Hepatic stellate cell (primary cell): ENCODE data around the gene NFKBIB.

Experiments
- DNase-seq: peaks from one replicate; pipeline ENCODE4 v3.0.0; 2011; ENCODE audit warnings: low spot score

Gene NFKBIB

GRCh38 chr19:38904581-38905539 is 5.1 kb downstream of the NFKBIB start:
- DNase-seq = no peak

GRCh38 chr19:38905620-38906019 is 5.9 kb downstream of the NFKBIB start:
- DNase-seq = no peak

- DNase-seq = no peak
Measured at GRCh38 chr19:38907227-38907626, 7.5 kb downstream of the NFKBIB start.

DNA sequence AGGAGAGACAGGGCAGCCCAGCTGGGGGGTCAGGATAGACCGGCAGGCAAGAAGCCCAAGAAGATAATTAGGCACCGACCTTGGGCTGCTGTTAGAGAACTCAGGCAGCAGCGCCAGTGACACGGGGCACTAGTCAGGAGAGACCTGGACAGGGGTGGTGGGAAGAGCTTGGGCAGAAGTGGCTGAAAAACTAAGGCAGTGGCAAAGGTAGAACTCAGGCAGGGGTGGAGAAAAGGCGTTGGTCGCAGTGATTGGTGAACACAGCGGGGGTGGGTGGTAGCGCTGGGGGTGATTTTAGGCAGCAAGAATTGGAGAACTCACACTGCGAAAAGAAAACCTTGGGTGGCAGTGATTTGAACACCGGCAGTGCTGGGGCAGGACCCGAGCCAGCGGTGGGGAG is 7.9 kb downstream of the NFKBIB start:
- DNase-seq = no peak

DNA sequence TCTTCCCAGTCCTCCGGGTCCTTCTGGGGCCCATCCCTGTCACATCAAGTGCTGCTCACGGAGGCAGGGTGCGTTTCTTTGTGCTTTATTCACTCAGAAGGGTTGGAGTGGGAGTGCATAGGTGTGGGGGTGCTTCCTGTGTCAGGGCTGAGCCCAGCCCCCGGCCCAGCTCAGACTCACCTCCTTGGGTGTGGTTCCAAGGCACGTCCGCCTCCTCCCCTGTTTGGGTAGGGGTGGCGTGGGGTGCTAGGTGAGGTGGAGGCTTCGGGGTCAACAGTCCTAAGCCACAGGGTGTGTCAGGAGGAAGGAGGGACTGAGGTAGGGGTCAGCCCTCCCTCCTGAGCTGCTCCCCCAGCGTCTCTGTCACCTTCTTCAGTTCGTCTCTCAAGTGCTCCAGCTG is 9.1 kb downstream of the NFKBIB start:
- no peak for DNase-seq

DNA sequence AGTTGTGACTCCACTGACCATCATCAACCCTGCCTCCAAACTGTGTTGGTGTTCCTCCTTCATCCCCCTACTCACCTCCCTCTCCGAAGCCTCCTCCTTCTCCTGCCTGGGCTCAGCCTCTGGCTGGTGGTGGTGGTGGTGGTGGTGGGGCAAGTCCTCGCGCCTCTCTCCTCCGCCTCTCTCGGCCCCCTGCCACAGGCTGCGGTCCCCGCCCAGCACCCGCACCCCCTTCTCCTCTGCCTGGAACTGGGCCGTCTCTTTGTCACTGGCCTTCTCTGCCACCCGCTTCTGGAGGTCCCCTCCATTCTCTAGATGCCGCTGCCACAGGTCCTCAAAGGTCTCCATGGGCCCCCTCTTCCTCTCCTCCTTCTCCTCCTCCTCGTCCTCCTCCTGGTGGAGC is 10.7 kb downstream of the NFKBIB start:
- DNase-seq = no peak

DNA sequence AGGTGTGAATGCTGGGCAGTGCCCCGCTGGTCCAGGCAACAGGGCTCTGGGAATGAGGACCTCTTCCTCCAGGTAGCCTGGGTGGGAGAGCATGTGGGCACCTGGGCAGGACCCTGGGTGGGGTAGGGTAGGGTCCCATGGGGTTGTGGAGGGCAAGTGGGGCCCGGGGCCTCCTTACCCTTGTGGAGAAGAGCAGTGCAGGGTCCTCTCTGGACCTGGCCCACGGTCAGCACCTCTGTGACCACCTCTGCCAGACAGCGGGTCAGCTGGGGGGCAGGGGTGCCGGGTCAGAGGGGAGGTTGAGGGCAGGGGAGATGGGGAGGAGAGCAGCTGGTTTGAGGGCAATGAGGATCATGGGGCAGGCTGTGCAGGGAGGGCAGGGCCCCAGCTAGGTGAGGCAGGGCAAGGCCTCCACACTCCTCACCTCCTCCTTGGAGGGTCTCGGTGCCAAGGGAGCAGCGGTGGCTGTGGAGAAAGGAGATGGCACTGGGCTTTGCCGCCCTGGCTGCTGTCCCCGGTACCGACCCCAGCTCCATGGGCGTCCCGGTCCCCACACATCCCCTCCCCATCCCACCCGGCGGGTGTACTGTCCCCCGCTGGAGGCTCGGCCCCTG is 11.7 kb downstream of the NFKBIB start:
- DNase-seq = no peak

DNA sequence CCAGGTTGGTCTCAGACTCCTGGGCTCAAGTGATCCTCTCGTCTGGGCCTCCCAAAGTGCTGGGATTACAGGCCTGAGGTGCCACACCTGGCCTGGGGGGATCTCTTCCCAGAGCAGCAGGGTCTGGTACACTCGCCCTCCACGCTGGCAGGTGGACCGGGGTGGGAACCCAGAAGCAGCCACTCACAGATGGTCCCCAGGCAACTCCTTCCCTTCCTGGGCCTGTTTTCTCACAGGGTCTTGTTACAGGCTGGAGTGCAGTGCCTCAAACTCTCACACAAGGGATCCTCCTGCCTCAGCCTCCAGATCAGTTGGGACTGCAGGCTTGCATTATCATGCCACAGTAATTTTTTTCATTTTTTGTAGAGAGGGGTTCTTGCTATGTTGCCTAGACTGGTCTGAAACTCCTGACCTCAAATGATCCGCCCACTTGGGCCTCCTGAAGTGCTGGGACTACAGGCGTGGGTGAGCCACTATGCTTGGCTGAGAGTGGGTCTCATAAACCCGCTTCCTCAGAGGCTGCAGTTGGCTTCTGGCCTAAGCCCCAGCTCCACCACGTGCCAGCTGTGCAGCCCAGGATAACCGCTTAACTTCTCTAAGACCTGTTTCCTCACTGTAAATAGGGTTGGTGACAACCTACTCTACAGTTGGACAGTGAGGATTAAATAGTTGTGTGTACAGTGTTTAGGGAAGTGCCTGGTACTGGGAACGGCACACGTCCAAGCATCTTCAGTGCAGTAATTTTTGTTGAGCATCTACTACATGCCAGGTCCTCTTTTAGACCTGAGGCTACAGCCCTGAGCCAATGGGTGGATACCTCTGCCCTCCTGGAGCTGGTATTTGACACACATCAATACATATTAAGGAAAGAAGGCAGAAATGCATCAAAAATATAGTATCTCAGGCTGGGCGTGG is 13.1 kb downstream of the NFKBIB start:
- no peak for DNase-seq

GRCh38 chr19:38913958-38914357 is 14.2 kb downstream of the NFKBIB start:
- DNase-seq = no peak

GRCh38 chr19:38915329-38916321 is 15.9 kb downstream of the NFKBIB start:
- DNase-seq = no peak

- DNase-seq = no peak
Measured at GRCh38 chr19:38917516-38917915, 17.7 kb downstream of the NFKBIB start.

DNA sequence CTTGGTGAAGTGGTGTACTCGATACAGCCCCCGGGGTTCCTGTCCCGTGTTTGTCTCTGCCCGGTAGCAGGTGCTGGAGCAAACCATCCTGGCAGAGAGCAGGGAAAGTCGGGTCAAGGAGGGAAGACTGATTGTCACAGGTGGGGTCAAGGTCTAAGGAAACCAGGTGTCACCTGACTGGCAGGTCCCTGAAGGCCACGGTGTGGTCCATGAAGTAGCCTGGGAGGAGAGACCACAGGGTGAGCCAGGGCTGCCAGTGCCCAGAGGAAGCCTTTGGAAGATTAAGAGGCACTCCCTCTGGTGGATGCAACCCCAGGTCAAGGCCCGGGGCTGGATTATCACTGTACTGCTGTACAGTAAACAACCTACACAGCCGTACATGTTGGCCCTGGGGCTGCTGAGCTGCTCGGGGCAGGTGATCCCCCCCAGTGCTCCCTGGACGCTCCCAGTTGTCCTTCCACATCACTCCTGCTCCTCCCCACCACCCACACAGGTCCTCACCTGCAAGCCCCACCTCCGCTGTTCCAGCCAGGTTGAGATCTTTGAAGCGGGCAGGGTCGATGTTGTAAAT is 18.2 kb downstream of the NFKBIB start:
- DNase-seq = peak; percentile 49

GRCh38 chr19:38918526-38918925 is 18.8 kb downstream of the NFKBIB start:
- no peak for DNase-seq

GRCh38 chr19:38919837-38920601 is 20.2 kb downstream of the NFKBIB start:
- no peak for DNase-seq

- no peak for DNase-seq
Measured at GRCh38 chr19:38920602-38921419, 21.0 kb downstream of the NFKBIB start.

DNA sequence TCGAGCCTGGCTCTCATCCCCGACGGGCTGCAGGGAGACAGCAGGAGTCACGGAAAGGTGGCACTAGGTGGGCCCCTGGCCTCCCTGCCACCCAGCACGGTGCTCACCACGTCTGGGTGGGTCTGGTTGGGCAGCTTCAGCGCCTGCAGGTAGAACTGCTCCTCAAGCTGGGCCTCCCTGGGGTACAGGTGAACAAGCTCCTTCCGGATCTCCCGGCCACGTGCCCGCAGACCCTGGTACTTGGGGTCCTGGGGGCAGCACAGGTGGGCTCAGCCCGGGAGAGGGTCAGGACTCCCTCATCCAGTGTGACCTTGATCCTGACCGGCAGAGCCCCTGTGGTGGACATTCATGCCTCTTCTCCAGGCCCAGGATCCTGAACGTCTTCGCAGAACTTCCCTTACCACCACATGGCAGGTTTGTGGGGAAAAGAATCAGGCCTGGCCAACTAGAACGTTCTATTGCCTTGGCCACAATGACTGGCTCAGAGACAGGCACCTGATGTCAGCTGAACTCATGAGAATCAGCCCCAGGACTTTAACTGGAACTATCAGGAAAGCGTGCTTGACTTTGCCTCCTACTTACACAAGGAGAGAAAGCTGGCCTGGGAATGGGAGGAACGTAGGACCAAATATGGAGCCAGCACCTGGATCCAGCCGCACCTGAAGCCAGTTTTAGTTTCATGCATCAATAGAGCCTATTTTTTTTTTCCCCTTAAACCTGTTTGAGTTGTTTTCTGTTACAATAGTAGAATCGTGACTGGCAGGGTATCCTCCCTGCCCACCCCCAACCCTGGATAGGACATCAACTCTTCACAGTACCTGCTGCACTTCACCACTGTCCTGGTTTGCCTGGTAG is 21.9 kb downstream of the NFKBIB start:
- no peak for DNase-seq

- no peak for DNase-seq
Measured at GRCh38 chr19:38922482-38922881, 22.7 kb downstream of the NFKBIB start.

DNA sequence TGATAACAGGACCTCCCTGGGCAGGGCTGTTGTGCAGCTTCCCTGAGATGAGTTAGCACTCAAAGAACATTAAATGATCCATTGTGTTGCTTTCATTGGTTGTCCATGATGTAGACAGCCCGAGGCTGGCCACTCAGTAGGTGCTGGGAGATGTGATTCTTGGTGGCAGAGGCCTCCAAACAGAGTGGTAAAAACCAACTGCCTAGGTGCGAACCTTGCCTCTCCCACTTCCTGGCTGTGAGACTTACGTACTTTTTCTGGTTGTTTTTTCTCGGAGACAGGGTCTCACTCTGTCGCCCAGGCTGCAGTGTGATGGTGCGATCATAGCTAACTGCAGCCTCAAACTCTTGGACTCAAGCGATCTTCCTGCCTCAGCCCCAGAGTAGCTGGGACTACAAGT is 24.6 kb downstream of the NFKBIB start:
- no peak for DNase-seq
